HepG2 (cell line): ENCODE results near the gene APC2. TPM values are rescaled to one million over a fixed set of nuclear protein-coding genes. Genes with fewer than 3 reads are reported as not detected.

Experiments used
- AHDC1 ChIP-seq: sonication (generic); formaldehyde crosslinking; IDR thresholded peaks from 2 replicates; pipeline ENCODE4 v1.5.1; 2020; ENCODE audit warnings: mild to moderate bottlenecking, missing genetic modification reagents, borderline replicate concordance
- ATRX ChIP-seq: sonication (generic); formaldehyde crosslinking; IDR thresholded peaks from 2 replicates; pipeline ENCODE4 v1.4.0; 2020; ENCODE audit warnings: missing genetic modification reagents, borderline replicate concordance
- RERE ChIP-seq: IDR thresholded peaks from 2 replicates; pipeline ENCODE4 v1.6.1; 2016; ENCODE audit warnings: low read depth, missing genetic modification reagents, missing compliant biosample characterization
- THAP9 ChIP-seq: sonication (generic); formaldehyde crosslinking; IDR thresholded peaks from 2 replicates; pipeline ENCODE4; 2020; ENCODE audit warnings: missing genetic modification reagents, mild to moderate bottlenecking, borderline replicate concordance
- U2AF2 ChIP-seq: fragments of 200-400 bp; formaldehyde crosslinking; IDR thresholded peaks from 2 replicates; pipeline ENCODE4 v1.6.1; 2017; ENCODE audit warnings: low read depth, mild to moderate bottlenecking, low read length
- ZHX1 ChIP-seq: sonication (generic); formaldehyde crosslinking; IDR thresholded peaks from 2 replicates; pipeline ENCODE4 v1.8.1; 2022; ENCODE audit warnings: low read depth, mild to moderate bottlenecking, missing genetic modification reagents
- ZNF367 ChIP-seq: sonication (generic); formaldehyde crosslinking; IDR thresholded peaks from 2 replicates; pipeline ENCODE4 v1.4.0; 2020; ENCODE audit warnings: missing genetic modification reagents, borderline replicate concordance
- ZNF382 ChIP-seq: sonication (generic); formaldehyde crosslinking; IDR thresholded peaks from 2 replicates; pipeline ENCODE4 v1.5.0; 2020; ENCODE audit warnings: missing genetic modification reagents, mild to moderate bottlenecking, borderline replicate concordance
- ZNF776 ChIP-seq: sonication (generic); formaldehyde crosslinking; IDR thresholded peaks from 2 replicates; pipeline ENCODE4 v1.4.0; 2020; ENCODE audit warnings: mild to moderate bottlenecking, missing genetic modification reagents
- polyA plus RNA-seq, 8 experiments: library from polyadenylated mRNA; depleted of rRNA in 3 of 8; stranded (reverse) in 7 of 8; unstranded in 1 of 8; fragments of >200 nt; fragmentation: Illumina TruSeq in 4 of 8; extraction: Trizol in 4 of 8; gene quantifications; 2 replicates each; pipeline versions ENCODE4 v1.2.1 to v1.2.3, GENCODE V29; 2011 to 2016; ENCODE audit warnings: low read depth in 4 of 8, missing spikeins in 1 of 8, mixed read lengths in 1 of 8; ENCODE audit not compliant: insufficient read depth in 1 of 8
- total RNA-seq, 5 experiments: library from RNA; depleted of rRNA; stranded (reverse); fragments of >200 nt; fragmentation: Illumina TruSeq; extraction: Trizol; gene quantifications; 2 replicates each; pipeline ENCODE4 v1.2.3, GENCODE V29; 2016; ENCODE audit warnings: low read depth in 1 of 5

The APC2 gene
- total and polyA plus RNA-seq, 2 of the 13 experiments (the other 11 are each of a cell fraction or from before 2014, with no cell fraction given) = 0.08 to 0.22 TPM

GRCh38 chr19:1438035-1438932, 11.6 kb upstream of the APC2 start, which contains the start of gene RPS15 (continued):
- TF ChIP-seq RERE (peak; percentile 35; the same call in 1 of the 2 replicates), ZNF367 (CRISPR knock-in tag) (peak; percentile 79; the same call in 1 of the 2 replicates), AHDC1 (CRISPR knock-in tag) (no peak), ATRX (no peak), U2AF2 (no peak), ZNF776 (CRISPR knock-in tag) (peak; percentile 84; the same call in 1 of the 2 replicates), ZHX1 (CRISPR knock-in tag) (peak; percentile 61; the same call in 1 of the 2 replicates), THAP9 (CRISPR knock-in tag) (peak; percentile 90), ZNF382 (CRISPR knock-in tag) (no peak)
